ENCODE data around the gene CNNM2.
"Not testable (repeated sequence)": the region's sequence is repeated elsewhere in the genome, so short reads cannot be mapped to it uniquely, and the experiment has no call there.

CNNM2 gene

DNA sequence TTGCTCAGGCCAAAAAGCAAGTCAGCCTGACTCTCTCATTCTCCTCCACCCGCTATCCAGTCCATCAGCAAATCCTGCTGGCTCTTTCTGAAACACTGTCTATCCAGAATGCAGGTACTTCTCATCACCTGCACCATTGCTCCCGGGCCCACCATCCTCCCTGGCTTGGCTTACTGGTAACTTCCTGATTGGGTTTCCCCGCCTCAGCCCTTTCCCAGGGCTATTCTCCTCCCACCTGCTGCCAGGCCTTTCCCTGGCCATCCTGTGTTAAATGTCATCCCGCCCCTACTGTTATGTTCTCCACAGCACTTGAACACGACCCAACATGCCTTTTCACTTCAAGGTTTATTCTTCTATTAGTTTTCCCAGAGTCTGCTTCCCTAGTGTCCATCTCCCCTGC, 124.0 kb downstream of the CNNM2 start:
- DNase-seq = no peak

GRCh38 chr10:103042908-103043307, 124.8 kb downstream of the CNNM2 start:
- DNase-seq = no peak

DNA sequence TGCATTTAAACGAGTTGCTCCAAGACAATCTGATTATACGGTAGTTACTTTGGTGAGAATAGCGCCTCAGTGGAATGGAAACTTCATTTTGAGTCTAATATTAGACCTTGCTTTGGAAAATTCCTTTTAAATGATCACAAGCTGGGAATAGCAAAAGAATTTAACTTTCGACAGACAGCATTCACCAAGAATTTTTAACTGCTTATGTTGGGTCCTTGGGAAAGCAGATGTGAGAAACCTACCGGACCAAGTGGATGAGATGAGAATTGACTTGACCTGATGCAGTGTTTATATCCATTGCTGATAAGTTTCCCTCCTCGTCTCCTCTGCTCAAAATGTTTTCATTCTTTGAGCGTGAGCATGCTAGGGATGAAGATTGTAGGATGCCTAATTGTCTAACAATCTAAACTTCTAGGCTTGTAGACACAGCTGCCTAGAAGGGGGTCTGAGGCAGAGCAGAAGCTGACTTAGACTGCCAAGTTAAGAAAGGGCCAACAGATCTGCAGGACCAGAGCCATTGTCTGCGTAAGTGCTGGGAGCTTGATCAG, 126.9 kb downstream of the CNNM2 start:
- DNase-seq = no peak

DNA sequence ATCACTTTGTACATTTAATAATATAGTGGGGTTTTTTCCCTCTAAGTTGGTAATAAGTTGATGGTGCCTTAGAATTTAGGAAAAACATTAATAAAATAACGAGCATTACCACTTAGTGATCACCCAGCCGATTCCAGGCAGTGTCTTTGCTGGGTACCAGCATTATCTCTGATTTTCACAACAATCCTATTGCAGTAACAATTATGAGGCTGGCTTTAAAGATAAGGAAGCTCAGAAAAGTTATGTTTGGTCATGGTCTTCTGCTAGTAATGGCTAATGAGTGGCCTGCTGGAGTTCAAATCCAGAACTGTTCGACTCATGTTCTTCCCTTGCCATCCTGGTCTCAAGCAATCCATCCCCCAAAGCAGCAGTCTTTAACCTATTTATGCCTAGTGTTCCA, 127.9 kb downstream of the CNNM2 start:
- DNase-seq = no peak

DNA sequence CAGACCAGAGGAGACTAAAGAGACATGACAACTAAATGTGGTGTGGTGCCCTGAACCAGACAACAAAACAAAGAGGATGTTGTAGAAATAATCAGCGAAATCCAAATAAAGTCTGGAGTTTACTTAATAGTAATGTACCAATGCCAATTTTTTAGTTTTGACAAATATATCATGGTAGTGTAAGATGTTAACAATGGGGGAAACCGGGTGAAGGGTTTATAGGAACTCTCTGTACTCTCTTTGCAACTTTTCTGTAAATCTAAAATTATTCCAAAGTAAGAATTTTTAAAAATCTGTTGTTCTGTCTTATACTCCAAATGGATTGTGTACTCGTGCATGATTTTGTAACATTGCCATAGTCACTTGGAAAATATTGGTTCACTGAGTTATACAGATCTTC, 129.3 kb downstream of the CNNM2 start:
- DNase-seq = no peak

- DNase-seq = no peak
Measured at GRCh38 chr10:103049237-103049636, 131.1 kb downstream of the CNNM2 start.

- peak in 2 of 4 experiments; percentile 4 to 5 for DNase-seq
Measured at GRCh38 chr10:103053659-103054581, 135.8 kb downstream of the CNNM2 start.

DNA sequence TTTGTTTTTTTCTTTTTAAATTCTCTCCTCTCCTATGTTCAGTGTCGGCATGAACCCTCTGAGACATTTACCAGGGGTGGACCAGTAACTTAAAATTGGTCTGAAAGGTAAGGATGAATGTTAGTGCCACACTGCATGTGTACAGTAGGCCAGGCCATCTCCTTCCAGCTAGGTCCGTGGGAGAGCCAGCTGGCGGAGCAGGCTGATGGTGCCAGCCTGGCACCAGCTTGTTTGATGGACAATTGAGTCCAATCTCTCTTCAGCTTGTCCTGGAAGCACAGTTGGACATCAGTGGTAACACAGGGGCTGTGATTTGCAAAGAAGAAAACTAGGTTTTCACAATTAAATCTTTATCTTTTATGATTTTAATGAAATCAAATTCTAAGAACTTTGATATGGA, 136.5 kb downstream of the CNNM2 start:
- DNase-seq = no peak

- DNase-seq = no peak
Measured at GRCh38 chr10:103055105-103055504, 137.0 kb downstream of the CNNM2 start.

- no peak for DNase-seq
Measured at GRCh38 chr10:103058034-103058433, 139.9 kb downstream of the CNNM2 start.

- no peak for DNase-seq
Measured at GRCh38 chr10:103060575-103060974, 142.5 kb downstream of the CNNM2 start.

DNA sequence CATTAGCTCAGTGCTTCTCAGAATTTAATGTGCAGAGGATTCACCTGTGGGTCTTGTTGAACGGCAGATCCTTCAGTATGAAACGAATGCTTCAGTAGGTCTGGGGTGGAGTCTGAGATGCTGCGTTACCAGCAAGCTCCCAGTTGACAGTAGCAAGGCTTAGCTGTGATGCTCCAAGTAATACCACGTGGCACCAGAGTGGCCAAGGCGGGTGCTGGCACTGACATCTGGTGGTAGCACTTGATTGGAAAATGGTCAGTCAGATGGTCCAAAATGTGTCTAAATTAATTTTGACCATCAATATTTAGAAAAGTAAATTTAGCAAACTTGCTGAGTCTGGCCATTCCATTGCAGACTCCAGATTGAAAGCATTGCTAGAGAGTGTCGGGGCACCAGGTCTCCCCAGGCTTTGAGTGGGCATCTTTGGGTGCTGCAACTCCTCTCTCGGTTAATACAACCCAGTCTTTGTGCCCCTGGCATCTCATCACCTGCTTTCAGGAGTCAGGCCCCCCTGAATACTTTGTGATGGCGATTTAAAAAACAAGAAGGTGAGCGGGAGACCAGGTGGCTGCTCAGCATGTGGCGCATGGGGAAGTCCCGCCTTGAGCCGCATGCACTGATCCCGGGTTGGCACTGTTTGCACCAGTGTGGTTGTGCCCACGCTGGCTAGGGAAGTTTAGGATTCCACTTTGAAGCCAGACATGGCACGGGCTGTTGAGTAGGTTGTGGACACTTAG, 144.9 kb downstream of the CNNM2 start:
- DNase-seq = no peak

- DNase-seq = no peak
Measured at GRCh38 chr10:103064956-103065355, 146.9 kb downstream of the CNNM2 start.

GRCh38 chr10:103066141-103067098, 148.3 kb downstream of the CNNM2 start:
- no peak for DNase-seq

DNA sequence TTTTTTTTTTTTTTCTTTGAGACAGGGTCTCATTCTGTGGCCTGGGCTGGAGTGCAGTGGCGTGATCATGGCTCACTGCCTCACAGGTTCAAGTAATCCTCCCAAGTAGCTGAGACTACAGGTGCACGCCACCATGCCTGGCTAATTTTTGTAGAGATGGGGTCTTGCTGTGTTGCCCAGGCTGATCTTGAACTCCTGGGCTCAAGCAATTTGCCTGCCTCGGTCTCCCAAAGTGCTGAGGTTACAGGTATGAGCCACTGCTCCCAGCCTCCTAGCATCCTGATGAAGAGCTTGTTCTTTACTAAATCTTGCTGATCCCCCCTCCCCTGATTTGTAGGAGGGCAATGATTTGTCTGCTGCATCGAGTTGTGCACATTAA, 149.0 kb downstream of the CNNM2 start:
- not testable (repeated sequence) for DNase-seq

DNA sequence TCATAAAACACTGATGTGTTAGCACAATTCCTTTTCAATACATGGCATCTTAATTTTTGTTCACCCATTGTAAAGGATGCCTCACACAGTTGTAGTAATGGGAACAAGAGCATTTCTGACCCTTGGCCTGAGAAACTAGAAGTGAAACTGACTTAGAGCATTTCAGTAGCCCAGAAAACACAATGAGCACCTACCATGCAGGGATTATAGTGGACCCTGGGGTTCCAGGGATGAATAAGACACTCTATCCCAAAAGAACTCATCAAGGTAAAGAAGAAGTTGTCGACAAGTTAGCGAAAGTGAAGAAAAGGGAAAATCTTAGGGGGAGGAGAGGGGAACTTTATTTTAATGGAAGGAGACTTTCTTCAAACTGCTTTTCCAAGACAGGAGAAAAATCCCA, 149.4 kb downstream of the CNNM2 start:
- no peak for DNase-seq

DNA sequence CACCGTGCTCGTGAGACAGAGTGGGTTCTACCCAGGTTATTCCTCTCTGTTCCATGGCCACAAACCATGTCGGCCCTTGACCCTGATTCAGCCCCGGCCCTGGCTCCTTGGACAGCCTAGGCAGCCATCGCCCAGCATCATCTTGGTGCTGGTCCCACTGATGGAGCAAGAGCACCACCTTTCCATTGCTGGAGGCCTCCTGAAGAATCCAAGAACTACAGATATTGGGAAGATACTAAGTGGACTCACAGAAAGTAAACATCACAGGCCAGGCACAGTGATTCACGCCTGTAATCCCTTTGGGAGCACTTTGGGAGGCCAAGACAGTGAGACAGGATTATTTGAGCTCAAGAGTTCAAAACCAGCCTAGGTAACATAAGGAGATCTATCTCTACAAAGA, 149.9 kb downstream of the CNNM2 start:
- no peak for DNase-seq

DNA sequence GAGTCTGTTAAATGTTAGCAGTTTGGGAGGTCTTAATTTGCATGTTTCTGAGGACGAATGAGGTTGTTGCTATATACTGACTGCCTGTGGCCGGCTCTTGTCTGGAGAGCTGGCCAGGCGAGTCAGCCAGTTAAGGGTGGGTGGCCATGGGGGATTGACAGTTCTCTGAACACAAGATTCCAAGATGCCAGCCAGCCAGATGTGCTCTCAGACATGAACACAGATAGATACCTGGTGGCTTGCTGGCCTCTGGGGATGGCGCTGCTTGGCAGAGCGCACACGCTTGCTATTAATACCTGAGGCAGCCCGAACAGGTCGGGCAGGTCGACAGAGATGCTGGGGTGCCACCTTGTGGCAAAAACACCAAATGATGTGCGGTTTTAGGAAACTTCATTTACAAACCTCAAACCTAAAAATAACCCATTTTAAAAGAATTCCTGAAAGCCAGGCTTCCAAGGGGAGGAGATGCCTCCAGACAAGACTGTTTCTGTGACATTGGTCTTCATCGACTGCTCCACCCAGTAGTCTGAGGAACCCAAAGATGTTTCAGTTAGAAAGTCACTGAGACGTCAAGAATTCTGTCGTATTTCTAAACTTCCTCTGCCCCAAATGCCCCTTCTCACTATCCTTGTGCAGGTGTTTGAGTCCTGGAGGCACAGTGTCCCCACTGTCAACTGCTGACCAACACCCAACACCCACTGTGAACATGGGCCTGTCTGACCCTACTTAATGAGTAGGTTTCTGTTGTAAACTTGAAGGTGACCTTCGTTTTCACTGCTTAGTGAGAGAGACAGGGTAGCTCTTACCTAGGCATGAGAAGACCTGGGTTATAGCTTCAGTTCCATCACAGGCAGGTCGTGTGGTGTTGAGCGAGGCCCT, 151.6 kb downstream of the CNNM2 start:
- DNase-seq = peak; percentile 14 to 54 (median 36)

- no peak for DNase-seq
Measured at GRCh38 chr10:103072276-103072675, 154.2 kb downstream of the CNNM2 start.

DNA sequence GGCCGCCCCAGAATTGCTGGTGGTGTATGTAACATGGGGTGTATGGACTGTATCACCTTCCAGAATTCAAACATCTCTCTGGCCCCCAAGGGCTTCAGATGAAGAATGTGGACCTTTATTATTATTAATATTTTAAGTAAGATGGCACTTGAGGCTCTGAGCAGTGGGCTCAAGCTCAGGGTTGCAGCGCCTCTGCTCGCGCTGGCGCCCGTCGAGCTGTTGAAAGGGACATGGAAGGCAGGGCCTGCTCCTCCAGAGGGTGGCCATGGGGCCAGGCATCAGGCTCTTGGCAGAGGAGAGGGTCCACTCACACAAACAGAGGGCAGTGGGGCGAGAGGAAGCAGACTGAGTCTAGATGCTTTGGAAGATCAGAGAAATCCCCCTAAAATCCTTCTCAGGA, 154.8 kb downstream of the CNNM2 start:
- no peak for DNase-seq

DNA sequence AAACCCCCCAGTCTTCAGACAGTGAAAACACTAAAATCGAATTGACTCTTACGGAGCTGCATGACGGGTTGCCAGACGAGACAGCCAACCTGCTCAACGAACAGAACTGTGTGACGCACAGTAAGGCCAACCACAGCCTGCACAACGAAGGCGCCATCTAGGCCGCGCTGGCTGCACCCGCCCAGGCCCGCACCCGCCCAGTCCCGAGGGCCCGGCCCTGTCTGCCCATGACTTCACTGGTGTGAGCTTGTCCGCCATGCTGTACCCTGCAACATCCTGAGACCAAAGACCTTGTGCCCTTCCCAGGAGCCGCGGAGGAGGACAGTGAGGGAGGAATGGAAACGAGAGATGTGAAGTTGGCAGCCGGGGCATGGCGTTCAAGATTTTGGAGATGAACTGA, 158.9 kb downstream of the CNNM2 start:
- DNase-seq = no peak

All from activated naive CD4-positive, alpha-beta T cell (primary cell).